Measurements from ENCODE around the gene NRN1L.

NRN1L gene

GRCh38 chr16:67928147-67928546 lies 43.5 kb downstream of the NRN1L start:
- no peak overlapping the region for H3K27ac ChIP-seq (ENCODE audit: low read depth, low read length)

DNA sequence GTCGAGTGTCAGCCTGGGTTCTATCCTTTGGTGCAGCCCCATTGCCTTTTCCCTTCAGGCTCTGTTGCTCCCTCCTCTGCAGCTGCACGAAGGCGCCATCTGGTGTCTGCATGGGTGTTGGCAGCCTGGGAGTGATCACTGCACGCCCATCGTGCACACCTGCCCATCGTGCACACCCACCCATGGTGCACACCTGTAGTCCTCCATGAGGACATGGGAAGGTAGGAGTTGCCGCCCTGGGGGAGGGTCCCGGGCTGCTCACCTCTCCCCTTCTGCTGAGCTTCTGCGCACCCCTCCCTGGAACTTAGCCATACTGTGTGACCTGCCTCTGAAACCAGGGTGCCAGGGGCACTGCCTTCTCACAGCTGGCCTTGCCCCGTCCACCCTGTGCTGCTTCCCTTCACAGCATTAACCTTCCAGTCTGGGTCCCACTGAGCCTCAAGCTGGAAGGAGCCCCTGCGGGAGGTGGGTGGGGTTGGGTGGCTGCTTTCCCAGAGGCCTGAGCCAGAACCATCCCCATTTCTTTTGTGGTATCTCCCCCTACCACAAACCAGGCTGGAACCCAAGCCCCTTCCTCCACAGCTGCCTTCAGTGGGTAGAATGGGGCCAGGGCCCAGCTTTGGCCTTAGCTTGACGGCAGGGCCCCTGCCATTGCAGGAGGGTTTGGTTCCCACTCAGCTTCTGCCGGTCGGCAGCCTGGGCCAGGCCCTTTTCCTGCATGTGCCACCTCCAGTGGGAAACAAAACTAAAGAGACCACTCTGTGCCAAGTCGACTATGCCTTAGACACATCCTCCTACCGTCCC lies 44.1 kb downstream of the NRN1L start:
- Histone ChIP-seq H4K20me1 (ENCODE audit: control insufficient read depth, insufficient read depth, low read depth, low read length) (0 out of 2 replicates have a peak, but pooled peaks cover 4% of the 10 kb centered on the region), H3K9me2 (replicated peaks; ENCODE audit: control insufficient read depth, low read length) (no peaks in the 10 kb centered on the region), H3F3A (ENCODE audit: control insufficient read depth, insufficient read depth) (no peaks in the 10 kb centered on the region), H3K36me3 (ENCODE audit: control insufficient read depth, low read length) (peaks cover 26% of the 10 kb centered on the region), H3K9me3 (ENCODE audit: control insufficient read depth, insufficient read depth, low read length) (no peaks in the 10 kb centered on the region), H3K4me3 (ENCODE audit: low read length) (no peak overlapping the region), H3K27me3 (ENCODE audit: control insufficient read depth, low read length) (no peaks in the 10 kb centered on the region), H3K4me1 (ENCODE audit: control insufficient read depth, low read length) (peaks cover 10% of the 10 kb centered on the region), H3K79me2 (ENCODE audit: control insufficient read depth, low read length) (no peaks in the 10 kb centered on the region; the same call in 1 of the 2 replicates), H3K4me2 (ENCODE audit: low read length) (no peak overlapping the region), H3K27ac (ENCODE audit: low read depth, low read length) (no peak overlapping the region)
- TF ChIP-seq CTCF (IDR thresholded peaks at IDR 0.05; ENCODE audit: low read depth, low read length, poor library complexity, severe bottlenecking) (peak; percentile 97), EZH2phosphoT487 (IDR thresholded peaks at IDR 0.05; ENCODE audit: borderline replicate concordance, low read length) (no peak)

More at GRCh38 chr16:67928147-67928546, 43.5 kb downstream of the NRN1L start:
- H3K9me3 ChIP-seq (ENCODE audit: control insufficient read depth, insufficient read depth, low read length): no peaks in the 10 kb centered on the region
- no peaks in the 10 kb centered on the region for H3F3A ChIP-seq (ENCODE audit: control insufficient read depth, insufficient read depth)
- H3K9me2 ChIP-seq (replicated peaks; ENCODE audit: control insufficient read depth, low read length): no peaks in the 10 kb centered on the region
- peaks cover 23% of the 10 kb centered on the region for H3K36me3 ChIP-seq (ENCODE audit: control insufficient read depth, low read length)
- H3K4me2 ChIP-seq (ENCODE audit: low read length): no peak overlapping the region
- 0 out of 2 replicates have a peak, but pooled peaks cover 4% of the 10 kb centered on the region for H4K20me1 ChIP-seq (ENCODE audit: control insufficient read depth, insufficient read depth, low read depth, low read length)
- no peak for TF ChIP-seq EZH2phosphoT487 (IDR thresholded peaks at IDR 0.05; ENCODE audit: borderline replicate concordance, low read length)
- TF ChIP-seq CTCF (IDR thresholded peaks at IDR 0.05; ENCODE audit: low read depth, low read length, poor library complexity, severe bottlenecking): no peak
- no peaks in the 10 kb centered on the region for H3K27me3 ChIP-seq (ENCODE audit: control insufficient read depth, low read length)
- H3K79me2 ChIP-seq (ENCODE audit: control insufficient read depth, low read length): no peaks in the 10 kb centered on the region
- peaks cover 10% of the 10 kb centered on the region for H3K4me1 ChIP-seq (ENCODE audit: control insufficient read depth, low read length)
- no peak overlapping the region for H3K4me3 ChIP-seq (ENCODE audit: low read length)

DNA sequence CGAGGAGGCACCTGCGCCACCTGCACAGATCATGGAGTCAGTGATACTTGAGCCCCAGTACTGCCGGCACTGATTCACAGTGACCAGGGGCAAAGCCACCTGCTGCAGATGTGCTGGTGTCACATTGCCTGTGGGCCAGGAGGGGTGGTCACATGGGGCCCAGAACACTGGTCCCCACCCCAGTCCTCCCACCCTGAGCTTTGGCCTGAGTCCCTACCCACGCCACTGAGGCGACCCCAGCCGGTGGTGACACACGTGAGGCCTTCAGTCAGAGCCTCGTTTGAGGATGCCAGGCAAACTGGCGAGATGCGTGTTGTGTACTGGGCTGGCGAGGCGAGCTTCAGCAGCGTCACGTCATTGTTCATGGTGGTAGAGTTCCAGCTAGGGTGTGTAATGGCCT lies 45.5 kb downstream of the NRN1L start:
- no peak overlapping the region for H3K4me2 ChIP-seq (ENCODE audit: low read length)
- peaks cover 18% of the 10 kb centered on the region for H3K4me1 ChIP-seq (ENCODE audit: control insufficient read depth, low read length)
- peaks cover 8% of the 10 kb centered on the region for H3K79me2 ChIP-seq (ENCODE audit: control insufficient read depth, low read length)
- H3K9me2 ChIP-seq (replicated peaks; ENCODE audit: control insufficient read depth, low read length): no peaks in the 10 kb centered on the region
- 0 out of 2 replicates have a peak, but pooled peaks cover 4% of the 10 kb centered on the region for H4K20me1 ChIP-seq (ENCODE audit: control insufficient read depth, insufficient read depth, low read depth, low read length)
- no peaks in the 10 kb centered on the region for H3K27me3 ChIP-seq (ENCODE audit: control insufficient read depth, low read length)
- H3F3A ChIP-seq (ENCODE audit: control insufficient read depth, insufficient read depth): no peaks in the 10 kb centered on the region
- no peak overlapping the region for H3K27ac ChIP-seq (ENCODE audit: low read depth, low read length)
- TF ChIP-seq EZH2phosphoT487 (IDR thresholded peaks at IDR 0.05; ENCODE audit: borderline replicate concordance, low read length): no peak
- TF ChIP-seq CTCF (IDR thresholded peaks at IDR 0.05; ENCODE audit: low read depth, low read length, poor library complexity, severe bottlenecking): no peak
- peaks cover 40% of the 10 kb centered on the region for H3K36me3 ChIP-seq (ENCODE audit: control insufficient read depth, low read length)
- no peaks in the 10 kb centered on the region for H3K9me3 ChIP-seq (ENCODE audit: control insufficient read depth, insufficient read depth, low read length)
- H3K4me3 ChIP-seq (ENCODE audit: low read length): no peak overlapping the region

All from DOHH2 (cell line).